Measurements from ENCODE around the gene POLR1H.
"Not testable (repeated sequence)": the region's sequence is repeated elsewhere in the genome, so short reads cannot be mapped to it uniquely, and the experiment has no call there.

The POLR1H gene, protein sequence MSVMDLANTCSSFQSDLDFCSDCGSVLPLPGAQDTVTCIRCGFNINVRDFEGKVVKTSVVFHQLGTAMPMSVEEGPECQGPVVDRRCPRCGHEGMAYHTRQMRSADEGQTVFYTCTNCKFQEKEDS

DNA sequence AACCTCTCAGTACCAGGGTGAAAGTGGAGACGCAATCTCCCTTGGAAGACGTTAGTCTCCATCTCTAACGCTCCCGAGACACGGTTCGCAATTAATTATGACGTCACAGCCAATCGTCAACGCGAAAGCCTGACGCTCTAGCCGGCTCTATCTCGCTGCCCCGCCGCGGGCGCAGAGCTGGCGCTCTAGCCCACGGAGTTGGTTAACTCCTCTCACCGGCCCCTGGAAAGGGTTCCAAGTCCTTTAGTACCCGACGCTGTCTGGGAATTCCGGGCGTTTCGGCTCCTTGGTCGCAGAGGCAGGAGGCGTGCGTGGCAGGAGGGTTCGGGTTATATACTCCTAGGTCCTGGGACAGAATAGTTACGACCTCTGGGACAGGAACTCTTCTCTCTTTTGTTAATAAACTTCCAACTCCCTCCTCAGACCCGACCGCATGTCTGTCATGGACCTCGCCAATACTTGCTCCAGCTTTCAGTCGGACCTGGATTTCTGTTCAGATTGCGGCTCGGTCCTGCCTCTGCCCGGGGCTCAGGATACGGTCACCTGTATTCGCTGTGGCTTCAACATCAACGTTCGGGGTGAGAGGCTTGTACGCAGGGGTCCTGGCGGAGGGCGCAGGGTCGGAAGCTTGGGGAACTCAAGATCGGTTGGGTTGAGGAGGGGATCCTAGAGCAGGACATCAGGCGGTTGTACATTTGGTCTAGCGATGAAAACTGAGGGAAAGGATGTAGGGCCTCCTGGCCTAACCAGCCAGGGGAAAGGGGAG is at the start of gene POLR1H:
TSS of gene POLR1H (plus strand) at position 174 of the 766 bp plus-strand sequence. CDS start at position 434, 260 bp downstream.
- peak; percentile 58 for DNase-seq

DNA sequence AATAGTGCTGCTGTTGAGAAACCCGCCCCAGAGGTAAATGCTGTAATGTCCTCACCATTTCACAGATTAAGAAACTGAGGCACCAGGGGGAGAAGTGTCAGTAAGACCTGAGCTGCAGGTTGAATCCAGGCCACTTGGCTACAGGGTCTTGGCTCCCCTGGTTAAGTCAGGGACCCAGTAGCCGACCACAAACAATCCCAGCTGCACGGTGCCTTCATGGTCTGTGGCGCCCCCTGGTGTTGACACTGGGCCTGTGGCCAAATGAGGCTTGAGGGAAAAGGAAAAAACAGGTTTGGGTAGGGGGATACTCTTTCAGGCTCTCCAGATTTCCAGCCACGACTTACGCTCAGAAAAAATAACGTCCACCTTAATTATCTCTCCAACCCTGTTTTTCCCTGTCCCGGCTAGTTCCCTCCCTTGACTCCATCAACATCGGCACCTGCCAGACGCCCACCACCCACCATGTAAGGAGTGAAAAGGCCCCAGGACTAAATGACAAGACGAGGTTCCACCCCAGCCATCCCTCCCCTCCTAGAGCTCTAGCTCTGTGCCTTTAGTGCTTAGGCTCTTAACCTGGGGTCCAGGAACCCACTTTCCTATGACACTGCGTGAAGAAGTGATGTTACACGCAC is 47.7 kb upstream of the POLR1H start:
- DNase-seq, result no peak

DNA sequence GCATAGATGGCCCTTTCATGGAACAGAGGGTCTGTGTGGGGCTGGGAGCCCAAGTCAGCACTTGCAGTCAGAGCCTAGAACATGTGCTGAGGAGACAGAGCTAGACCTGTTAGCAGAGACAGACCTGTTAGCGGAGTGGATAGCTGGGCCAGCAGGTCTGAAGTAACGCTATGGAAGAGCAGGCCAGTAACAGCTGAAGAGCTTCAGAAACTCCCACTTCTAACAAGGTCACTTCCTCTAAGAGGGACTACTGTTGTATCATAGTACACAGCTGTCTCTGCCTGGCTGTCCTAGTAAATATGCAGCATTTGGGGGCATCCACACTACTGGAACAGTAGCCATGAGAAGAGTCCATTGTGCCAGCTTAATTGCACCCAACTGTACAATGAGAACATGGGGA is 41.2 kb upstream of the POLR1H start:
- no peak for DNase-seq

DNA sequence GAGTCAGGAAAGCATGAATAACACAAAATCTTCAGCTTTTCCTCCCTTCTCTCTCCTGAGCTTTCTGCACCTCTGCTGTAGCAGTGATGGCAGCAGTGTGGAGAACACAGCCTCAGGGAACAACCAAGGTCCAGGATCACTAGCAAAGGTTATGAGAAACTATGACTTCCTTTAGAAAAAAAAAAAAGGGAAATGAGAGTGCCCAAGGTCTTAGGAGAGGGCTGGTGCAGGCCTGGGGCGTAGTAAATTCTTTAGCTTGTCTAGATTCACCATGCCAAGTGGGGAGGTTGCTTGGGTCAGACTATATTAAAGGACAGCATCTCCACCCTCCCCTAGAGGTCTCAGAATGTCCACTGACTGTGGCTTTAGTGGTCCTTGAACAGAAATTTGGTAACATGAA is 40.4 kb upstream of the POLR1H start:
- DNase-seq, result no peak

DNA sequence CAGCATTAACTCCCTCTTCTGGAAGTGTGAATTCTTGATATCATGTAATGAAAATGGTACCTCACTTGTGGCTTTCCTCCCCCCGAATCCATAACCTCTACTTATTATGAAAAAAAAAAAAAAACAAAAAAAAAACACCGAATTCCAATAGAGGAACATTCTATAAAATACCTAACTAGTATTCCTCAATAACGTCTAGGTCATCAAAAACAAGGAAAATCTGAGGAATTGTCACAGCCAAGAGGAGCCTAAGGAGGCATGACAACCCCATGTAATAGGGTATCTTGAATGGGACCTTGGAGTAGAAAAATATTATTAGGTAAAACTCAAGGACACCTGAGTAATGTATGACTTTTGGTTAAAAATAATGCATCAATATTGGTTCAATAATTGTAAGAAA is 38.9 kb upstream of the POLR1H start:
- DNase-seq, result no peak

DNA sequence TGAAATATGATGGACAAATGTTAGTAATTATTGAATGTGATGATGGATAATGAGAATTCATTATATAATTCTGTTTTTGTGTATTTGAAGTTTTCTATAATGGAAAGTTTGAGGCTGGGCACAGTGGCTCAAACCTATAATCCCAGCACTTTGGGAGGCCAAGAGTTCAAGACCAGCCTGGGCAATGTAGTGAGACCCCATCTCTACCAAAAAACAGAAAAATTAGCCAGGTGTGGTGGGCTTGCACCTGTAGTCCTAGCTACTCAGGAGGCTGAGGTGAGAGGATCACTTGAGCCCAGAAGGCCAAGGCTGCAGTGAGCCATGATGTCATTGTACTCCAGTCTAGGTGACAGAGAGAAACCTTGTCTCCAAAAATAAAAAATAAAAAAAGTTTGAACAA is 38.4 kb upstream of the POLR1H start:
- not testable (repeated sequence) for DNase-seq

DNA sequence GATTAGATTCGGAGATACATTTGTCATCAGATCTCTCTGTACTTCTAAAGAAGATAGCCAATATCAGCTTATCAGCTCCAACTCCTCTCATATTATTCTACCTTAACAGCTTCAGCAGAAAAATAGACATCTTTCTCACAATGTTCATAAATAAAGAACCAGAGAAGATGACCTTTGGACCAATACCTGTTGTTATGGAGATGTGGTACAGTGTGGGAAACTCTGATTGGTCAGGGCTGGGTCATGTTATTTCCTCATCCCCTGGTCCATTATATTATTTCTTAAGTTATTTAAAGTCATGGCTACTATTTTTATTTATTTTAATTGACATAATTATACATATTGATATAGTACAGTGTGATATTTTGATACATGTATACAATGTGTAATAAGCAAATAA is 35.9 kb upstream of the POLR1H start:
- DNase-seq, result no peak

DNA sequence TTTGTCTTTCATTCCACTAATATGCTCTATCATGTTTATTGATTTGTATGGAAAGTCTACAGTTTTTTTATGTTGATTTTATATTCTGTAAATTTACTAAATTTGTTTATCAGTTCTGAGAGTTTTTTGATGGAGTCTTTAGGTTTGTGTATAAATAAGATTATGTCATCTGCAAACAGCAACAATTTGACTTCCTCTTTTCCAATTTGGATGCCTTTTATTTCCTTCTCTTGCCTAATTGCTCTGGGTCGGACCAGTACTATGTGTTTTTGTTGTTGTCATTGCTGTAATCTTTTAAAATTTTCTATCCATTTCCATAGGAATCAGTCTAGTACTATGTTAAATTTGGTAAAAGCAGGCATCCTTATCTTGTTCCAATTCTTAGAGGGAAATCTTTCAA is 31.5 kb upstream of the POLR1H start:
- DNase-seq, result no peak

DNA sequence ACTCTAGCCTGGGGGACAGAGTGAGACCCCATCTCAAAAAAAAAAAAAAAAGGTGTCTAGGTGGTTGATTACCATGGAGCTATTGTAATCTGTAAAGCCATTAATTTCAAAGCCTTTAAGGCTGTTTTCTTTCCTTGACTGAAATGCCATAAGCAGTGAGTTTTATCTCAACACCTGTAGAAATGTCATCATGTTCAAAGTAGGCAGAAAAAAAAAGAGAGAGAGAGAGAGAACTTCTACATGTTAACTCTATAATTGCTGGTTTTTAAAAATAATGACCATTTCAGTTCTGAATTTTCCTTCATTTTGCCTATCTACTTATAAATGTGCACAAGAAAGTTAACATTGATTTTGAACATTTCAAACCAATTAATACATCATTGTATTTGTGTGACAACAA is 29.7 kb upstream of the POLR1H start:
- DNase-seq, result no peak

DNA sequence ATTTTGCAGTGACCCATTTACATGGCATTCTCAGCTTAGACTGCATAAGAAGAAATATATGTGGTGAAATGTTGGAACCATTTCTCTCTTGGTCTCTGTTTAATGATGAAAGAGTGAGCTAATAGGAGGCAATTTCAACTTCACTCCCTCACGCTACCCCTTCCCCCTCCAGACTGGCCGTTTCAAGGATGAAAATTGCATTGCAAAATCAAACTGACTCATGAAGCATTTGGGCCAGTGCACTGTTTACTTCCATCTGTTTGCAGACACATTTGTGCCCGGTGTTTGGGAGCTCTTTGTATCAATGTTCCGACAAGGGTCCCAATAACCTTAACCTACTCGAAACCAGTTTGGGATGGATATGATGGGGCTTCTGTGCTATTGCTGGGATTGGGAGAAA is 27.6 kb upstream of the POLR1H start:
- DNase-seq, result not testable (repeated sequence)

DNA sequence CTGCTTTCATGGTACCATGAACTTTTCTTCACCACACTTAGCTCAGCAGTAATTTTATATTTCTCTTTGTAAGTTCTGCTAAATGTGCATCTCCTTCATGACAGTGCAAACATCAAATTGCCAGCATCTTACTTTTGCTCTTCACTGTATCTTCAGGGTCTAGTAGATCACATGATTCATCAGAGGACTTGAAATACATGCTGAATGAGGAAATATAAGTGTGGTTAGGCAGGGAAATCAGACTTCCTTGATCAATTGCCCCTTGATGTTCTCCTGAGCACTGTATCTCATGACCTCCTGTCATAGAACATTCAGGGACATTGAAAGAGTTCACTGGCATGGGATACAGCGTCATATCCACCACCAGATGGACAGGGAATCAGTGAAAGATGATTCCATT is 25.3 kb upstream of the POLR1H start:
- no peak for DNase-seq

DNA sequence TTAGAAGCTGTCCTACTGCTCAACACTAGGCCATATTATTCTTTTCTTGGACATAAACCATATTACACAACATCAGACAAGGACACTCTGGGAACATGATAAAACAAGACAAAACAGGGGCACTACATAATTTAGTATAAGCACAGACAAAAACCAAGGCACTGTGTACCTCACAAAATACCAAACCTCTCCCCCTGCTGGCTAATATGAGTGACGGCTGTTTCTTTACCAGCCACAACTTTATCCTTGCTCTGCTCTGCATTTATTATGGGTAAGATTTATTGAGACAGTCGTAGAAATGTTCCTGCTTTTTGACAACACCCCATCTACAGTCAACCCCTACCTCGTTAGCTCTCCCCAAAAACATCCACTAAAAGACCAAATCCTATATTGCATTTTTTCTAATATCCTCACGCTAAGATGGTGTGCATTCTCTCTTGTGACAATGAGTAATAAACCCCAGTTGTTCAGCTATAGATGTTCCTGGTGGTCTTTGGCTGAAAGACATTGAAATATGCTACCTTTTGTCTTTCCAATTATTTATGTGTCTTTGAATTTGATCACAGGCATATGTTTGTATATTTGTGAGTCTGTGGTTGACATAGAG is 23.8 kb upstream of the POLR1H start:
- no peak for DNase-seq

DNA sequence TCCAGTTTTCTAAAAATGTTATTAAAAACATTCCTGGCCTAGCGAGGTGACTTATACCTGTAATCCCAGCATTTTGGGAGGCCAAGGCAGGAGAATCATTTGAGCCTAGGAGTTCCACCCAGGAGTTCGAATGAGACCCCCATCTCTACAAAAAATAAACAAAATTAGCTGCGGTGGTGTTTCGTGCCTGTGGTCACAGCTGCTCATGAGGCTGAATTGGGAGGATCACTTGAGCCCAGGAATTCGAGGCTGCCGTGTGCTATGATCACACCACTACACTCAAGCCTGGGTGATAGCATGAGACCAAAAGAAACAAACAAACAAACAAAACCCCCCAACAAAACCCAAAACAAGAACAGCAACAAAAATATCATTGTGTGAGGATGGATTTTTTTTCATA is 19.8 kb upstream of the POLR1H start:
- no peak for DNase-seq

DNA sequence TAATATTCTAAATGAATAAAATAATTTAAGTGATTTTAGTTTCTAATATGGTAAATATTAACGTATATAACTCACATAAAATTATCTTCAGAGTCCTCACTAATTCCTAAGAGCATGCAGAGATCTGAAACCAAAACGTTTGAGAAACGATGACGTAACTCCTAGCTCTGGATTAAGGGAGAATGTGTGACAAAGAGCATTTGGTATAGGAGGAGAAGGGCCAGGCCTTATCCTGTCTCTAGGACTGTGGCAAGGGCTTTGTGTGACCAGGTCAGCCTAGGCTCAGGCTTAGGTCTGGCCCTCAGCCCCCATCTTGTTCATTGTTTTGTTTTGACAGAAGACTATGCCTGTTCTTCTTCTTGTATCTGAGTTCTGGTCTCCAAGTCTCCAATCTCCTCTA is 19.2 kb upstream of the POLR1H start:
- DNase-seq, result no peak

DNA sequence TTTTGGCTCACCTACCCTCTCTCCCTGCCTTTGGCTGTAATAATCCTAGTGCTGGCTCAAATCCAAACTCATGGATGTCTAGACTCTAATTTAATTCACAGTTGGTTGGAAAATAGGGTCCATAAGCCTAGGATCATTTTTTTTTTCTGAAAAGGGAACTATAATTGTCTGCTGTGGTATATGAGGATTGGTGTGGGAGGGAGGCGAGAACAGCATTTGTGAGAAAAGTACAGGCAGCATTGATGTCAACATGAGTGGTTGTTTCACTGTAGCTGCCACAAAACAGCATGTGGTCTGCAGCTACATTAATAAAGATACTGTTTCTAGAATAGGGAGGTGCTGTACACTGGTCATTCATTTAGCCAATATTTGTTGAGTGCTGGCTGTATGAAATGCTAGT is 18.6 kb upstream of the POLR1H start:
- no peak for DNase-seq

DNA sequence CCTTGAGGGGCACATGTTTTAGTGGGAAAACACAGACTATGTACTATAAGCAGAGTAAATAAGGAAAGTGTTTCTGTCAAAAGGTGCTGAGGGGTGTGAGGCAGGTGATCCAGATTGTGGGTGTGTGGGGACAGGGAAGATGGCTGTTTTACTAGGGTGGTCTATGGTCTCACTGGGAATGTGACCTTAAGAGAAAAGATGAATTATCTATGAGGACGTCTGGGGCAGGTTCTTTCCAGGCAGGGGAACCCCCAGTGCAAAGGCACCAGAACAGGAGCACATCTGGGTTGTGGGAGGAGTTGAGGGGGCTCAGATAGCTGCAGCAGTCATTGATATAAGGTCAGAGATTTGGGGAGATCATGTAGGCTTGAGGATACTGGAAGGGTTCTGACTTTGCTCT is 18.2 kb upstream of the POLR1H start:
- DNase-seq, result no peak

DNA sequence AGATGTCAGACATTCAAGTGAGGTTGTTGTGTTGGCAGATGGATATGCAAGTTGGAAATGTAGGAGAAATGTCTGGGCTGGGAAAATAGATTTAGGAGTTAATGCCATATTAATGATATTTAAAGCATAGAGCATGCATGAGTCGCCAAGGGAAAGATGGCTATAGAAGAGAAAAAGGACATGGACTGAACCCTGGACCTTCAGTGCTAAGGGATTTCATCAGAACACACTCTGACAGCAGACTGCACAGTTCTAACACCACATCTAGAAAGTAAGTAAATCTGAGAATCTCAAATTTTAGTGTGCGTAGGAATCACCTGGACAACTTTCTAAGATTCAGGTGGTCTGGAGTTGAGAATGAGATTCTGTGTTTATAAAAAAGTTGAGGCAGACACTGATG is 17.3 kb upstream of the POLR1H start:
- no peak for DNase-seq

DNA sequence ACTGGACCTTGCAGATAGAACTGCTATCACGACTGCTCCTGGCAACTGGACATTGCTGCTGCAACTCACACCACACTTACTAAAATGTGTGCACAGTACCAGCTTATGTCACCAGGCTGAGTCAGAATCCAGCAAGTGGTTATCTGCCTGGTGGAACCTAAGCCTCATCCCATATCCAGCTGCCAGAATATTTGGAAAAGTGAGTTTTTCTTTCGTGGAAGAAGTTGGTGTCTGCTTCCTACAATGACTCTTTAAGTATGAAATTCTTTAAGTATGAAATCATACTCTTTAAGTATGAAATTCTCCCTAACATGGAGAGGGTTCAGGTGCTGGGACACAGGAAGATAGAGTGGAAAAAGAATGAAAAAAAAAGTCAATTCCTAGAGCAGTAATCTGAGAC is 16.4 kb upstream of the POLR1H start:
- DNase-seq, result no peak

DNA sequence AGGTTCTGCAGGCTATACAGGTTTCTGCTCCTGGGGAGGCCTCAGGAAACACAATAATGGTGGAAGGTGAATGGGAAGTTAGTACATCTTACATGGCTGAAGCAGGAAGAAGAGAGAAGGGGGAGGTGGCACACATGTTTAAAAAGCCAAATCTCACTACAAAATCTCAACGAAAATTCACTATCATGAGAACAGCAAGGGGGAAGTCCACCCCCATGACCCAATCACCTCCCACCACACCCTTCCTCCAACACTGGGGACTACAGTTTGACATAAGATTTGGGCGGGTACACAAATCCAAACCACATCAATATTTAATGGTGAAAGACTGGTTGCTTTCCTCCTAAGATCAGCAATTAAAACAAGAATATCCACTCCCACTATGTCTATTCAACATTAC is 13.8 kb upstream of the POLR1H start:
- DNase-seq, result no peak

DNA sequence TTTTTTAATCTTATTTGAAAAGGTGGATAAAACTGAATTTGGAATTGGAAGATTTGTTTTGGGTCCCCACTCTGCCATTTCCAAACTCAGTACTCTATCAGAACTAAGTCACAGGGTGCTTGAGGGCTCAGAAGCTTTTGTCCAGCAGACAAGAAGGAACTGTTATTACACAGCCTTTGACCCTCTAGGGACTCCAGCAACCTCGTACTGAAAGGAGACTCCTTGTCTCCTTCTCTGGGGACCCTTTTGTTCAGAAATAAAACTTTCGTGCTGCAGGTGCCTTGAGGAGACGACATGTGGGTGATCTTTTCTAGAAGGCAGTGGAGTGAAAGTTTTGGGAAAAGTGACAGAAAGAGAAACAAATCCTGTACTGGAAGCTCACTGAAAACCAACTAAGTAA is 7.4 kb upstream of the POLR1H start:
- no peak for DNase-seq

DNA sequence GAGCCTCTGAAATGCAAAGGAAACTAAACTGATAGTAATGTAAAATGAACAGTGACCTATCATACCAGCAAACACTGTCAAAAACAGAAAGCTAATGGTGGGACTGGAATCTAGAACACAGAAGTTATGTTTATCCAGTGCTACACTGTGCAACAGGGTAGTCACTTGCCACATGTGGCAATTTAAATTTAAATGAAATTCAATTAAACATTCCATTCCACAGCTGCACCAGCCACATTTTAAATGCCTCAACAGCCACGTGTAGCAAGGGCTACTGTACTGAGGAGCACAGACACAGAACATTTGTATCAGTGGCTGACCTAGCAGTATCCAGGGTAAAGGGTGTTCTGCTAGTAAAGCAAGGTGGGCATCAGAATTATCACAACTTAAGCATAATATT is 5.6 kb upstream of the POLR1H start:
- no peak for DNase-seq

DNA sequence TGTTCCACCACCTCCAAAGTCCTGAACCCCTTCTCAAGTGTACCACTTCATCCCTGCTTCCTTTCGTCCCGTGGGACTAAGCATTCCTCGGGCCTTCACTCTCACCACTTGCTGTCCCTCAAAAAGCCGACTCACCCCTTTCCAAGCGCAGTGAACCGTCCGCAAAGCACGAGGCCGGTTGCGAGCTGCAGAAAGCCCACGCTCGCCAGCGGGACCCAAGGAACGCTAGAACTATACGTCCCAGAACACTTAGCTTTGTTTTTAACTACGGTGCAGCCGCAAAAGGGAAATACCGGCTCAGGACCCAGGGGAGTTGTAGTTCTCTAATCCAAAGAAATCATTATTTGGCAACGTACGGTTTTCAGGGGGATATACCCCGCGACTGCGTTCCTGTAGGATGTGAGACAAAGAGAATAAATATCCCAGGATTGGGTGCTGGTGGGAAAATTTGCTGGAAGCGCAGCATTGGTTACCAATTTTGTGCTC is 416 bp upstream of the POLR1H start:
- no peak for DNase-seq

DNA sequence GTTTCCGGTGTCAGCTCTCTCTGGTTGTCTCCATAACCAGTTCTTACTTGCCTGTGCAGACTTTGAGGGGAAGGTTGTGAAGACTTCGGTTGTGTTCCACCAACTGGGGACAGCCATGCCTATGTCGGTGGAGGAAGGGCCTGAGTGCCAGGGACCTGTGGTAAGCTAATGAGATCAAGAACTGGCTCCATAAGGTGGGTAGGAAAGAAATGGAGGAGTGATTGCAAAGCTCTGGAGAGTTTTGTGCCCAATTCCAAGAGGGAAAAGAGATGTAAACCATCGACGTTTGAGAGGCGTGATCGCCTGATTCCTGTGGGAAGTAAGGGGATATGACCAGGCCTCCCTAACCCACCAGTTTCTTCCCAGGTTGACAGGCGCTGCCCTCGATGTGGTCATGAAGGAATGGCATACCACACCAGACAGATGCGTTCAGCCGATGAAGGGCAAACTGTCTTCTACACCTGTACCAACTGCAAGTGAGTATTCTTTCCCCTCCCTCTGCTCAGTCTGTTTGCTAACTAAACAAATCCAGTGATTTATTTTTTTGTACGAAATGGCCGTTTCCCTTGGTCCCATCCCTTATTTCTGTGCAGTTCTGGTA is 893 bp downstream of the POLR1H start:
- no peak for DNase-seq
